ENCODE measurements around the gene TSHB.

DNA sequence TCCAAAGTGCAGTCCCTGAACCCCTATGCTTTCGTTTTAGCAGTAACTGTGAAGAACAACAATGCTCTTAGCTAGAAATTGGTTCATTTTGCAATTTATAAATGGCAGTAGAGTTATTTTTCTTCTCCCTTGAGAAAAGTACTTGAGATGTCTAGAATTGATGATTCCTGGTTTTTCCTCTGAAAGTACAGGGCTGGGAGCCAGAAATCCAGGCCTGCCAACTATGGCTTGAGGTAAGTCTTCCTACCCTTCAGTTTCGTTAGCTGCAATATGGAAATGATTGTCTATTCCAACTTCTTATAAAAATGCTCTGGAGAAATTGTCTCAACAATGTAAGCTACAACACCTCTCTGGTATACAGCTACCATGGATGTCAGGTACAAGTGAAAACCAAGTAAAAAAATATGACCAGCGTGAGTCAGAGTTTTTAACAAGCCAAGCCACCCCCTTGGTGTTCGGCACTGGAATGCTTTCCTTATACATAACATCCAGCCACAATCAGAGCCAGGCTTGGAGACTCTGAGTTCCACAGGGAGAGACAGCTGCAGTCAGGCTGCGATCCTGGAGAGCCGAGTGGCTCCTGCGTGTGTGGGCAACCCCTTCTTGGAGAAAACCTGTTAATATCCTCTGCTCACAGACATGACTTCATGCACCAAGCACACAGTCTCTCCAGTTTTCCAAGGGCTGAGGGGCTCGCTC, 37.7 kb downstream of the TSHB start:
- TF ChIP-seq, protein P1, sequence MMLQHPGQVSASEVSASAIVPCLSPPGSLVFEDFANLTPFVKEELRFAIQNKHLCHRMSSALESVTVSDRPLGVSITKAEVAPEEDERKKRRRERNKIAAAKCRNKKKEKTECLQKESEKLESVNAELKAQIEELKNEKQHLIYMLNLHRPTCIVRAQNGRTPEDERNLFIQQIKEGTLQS (IDR thresholded peaks at IDR 0.05): no peak
- no peak for TF ChIP-seq EGR1 (IDR thresholded peaks at IDR 0.05; ENCODE audit: low read depth)

All from HCT116 (cell line).